Measurements from ENCODE around the gene ADGRL2. TPM values are rescaled to one million over a fixed set of nuclear protein-coding genes. Genes with fewer than 3 reads are reported as not detected.

The ADGRL2 gene
- total RNA-seq, 1 donor from 2014 or later: 52.5 TPM

- Histone ChIP-seq H3K36me3 (peaks cover 65% of the 10 kb centered on the region), H3K4me3 (no peak overlapping the region), H3K27me3 (ENCODE audit: low read depth) (no peaks in the 10 kb centered on the region), H3K9me3 (replicated peaks) (no peaks in the 10 kb centered on the region), H3K4me1 (no peaks in the 10 kb centered on the region), H3K27ac (replicated peaks) (no peak overlapping the region)
- intact Hi-C loops (cut with micrococcal nuclease): no loop called here
- DNase-seq: no peak
- TF ChIP-seq CTCF (IDR thresholded peaks at IDR 0.05; ENCODE audit: borderline replicate concordance): no peak
Measured at GRCh38 chr1:81967951-81968350, 167.2 kb downstream of the ADGRL2 start.

- H3K27me3 ChIP-seq (ENCODE audit: low read depth): no peaks in the 10 kb centered on the region
- H3K4me3 ChIP-seq: no peak overlapping the region
- H3K36me3 ChIP-seq: peaks cover 75% of the 10 kb centered on the region
- intact Hi-C loops (cut with micrococcal nuclease): no loop called here
- TF ChIP-seq CTCF (IDR thresholded peaks at IDR 0.05; ENCODE audit: borderline replicate concordance): no peak
- H3K4me1 ChIP-seq: peaks cover 12% of the 10 kb centered on the region
- DNase-seq: no peak
- no peaks in the 10 kb centered on the region for H3K9me3 ChIP-seq (replicated peaks)
- H3K27ac ChIP-seq (replicated peaks): no peak overlapping the region
Measured at GRCh38 chr1:81970416-81970815, 169.7 kb downstream of the ADGRL2 start.

- Histone ChIP-seq H3K27me3 (ENCODE audit: low read depth) (no peaks in the 10 kb centered on the region), H3K4me3 (no peak overlapping the region), H3K4me1 (peaks cover 35% of the 10 kb centered on the region), H3K36me3 (peaks cover 42% of the 10 kb centered on the region), H3K9me3 (replicated peaks) (no peaks in the 10 kb centered on the region), H3K27ac (replicated peaks) (peak overlapping the region; percentile 35)
- intact Hi-C loops (cut with micrococcal nuclease): no loop called here
- DNase-seq: no peak
- no peak for TF ChIP-seq CTCF (IDR thresholded peaks at IDR 0.05; ENCODE audit: borderline replicate concordance)
Measured at GRCh38 chr1:81974222-81974841, 173.6 kb downstream of the ADGRL2 start.

GRCh38 chr1:81974883-81975555, 174.3 kb downstream of the ADGRL2 start:
- H3K4me3 ChIP-seq: no peak overlapping the region
- no peaks in the 10 kb centered on the region for H3K27me3 ChIP-seq (ENCODE audit: low read depth)
- intact Hi-C loops (cut with micrococcal nuclease): no loop called here

GRCh38 chr1:81976539-81976938, 175.8 kb downstream of the ADGRL2 start:
- no peak for DNase-seq
- TF ChIP-seq CTCF (IDR thresholded peaks at IDR 0.05; ENCODE audit: borderline replicate concordance): no peak
- H3K27ac ChIP-seq (replicated peaks): no peak overlapping the region
- H3K27me3 ChIP-seq (ENCODE audit: low read depth): no peaks in the 10 kb centered on the region
- intact Hi-C loops (cut with micrococcal nuclease): no loop called here
- H3K4me3 ChIP-seq: no peak overlapping the region
- H3K36me3 ChIP-seq: peaks cover 25% of the 10 kb centered on the region
- H3K9me3 ChIP-seq (replicated peaks): no peaks in the 10 kb centered on the region
- peaks cover 35% of the 10 kb centered on the region for H3K4me1 ChIP-seq

More at GRCh38 chr1:81974883-81975555, 174.3 kb downstream of the ADGRL2 start:
- Histone ChIP-seq H3K36me3 (peaks cover 39% of the 10 kb centered on the region), H3K27ac (replicated peaks) (no peak overlapping the region), H3K4me1 (peaks cover 35% of the 10 kb centered on the region), H3K9me3 (replicated peaks) (no peaks in the 10 kb centered on the region)
- DNase-seq: no peak
- no peak for TF ChIP-seq CTCF (IDR thresholded peaks at IDR 0.05; ENCODE audit: borderline replicate concordance)
